Fibroblast of peridontal ligament (primary cell): ENCODE results near the gene TUBGCP2.

Source experiments
- DNase-seq: peaks from one replicate; pipeline ENCODE4 v3.0.0-alpha.2; 2010; ENCODE audit errors: extremely low read depth

The TUBGCP2 gene

GRCh38 chr10:133278577-133279265 is 30.0 kb downstream of the TUBGCP2 start:
- no peak for DNase-seq

- DNase-seq: no peak
Observed at GRCh38 chr10:133277993-133278576, 30.6 kb downstream of the TUBGCP2 start.

- DNase-seq: no peak
Observed at GRCh38 chr10:133277277-133277992, 31.2 kb downstream of the TUBGCP2 start.

- no peak for DNase-seq
Observed at GRCh38 chr10:133276435-133277201, 32.1 kb downstream of the TUBGCP2 start, which contains the start of gene ADAM8. ADAM8 (minus strand) TSS chr10:133276868; CDS start chr10:133276817, 51 bp downstream.

- DNase-seq: no peak
Observed at GRCh38 chr10:133276100-133276434, 32.6 kb downstream of the TUBGCP2 start.

GRCh38 chr10:133275684-133276092 is 33.0 kb downstream of the TUBGCP2 start:
- no peak for DNase-seq

- DNase-seq: no peak
Observed at GRCh38 chr10:133274751-133275683, 33.7 kb downstream of the TUBGCP2 start.

GRCh38 chr10:133273534-133274143 is 35.0 kb downstream of the TUBGCP2 start:
- DNase-seq: no peak

- DNase-seq: no peak
Observed at GRCh38 chr10:133272964-133273420, 35.7 kb downstream of the TUBGCP2 start.

GRCh38 chr10:133272301-133272963 is 36.2 kb downstream of the TUBGCP2 start:
- no peak for DNase-seq

- DNase-seq: no peak
Observed at GRCh38 chr10:133271521-133272300, 37.0 kb downstream of the TUBGCP2 start.

- DNase-seq: no peak
Observed at GRCh38 chr10:133270773-133271297, 37.8 kb downstream of the TUBGCP2 start.

GRCh38 chr10:133270204-133270603 is 38.5 kb downstream of the TUBGCP2 start:
- DNase-seq: no peak

- DNase-seq: no peak
Observed at GRCh38 chr10:133269367-133269766, 39.3 kb downstream of the TUBGCP2 start.

- no peak for DNase-seq
Observed at GRCh38 chr10:133268532-133268931, 40.1 kb downstream of the TUBGCP2 start.

- DNase-seq: no peak
Observed at GRCh38 chr10:133267829-133268228, 40.8 kb downstream of the TUBGCP2 start.

- no peak for DNase-seq
Observed at GRCh38 chr10:133267293-133267692, 41.4 kb downstream of the TUBGCP2 start.

GRCh38 chr10:133266056-133266795 is 42.4 kb downstream of the TUBGCP2 start:
- DNase-seq: no peak
